ENCODE data around the gene ZNF605.

- TF ChIP-seq TAF1 (IDR thresholded peaks at IDR 0.05; ENCODE audit: low read depth) (no peak), EP300 (IDR thresholded peaks at IDR 0.05; ENCODE audit: borderline replicate concordance) (no peak), RAD21 (IDR thresholded peaks at IDR 0.05; ENCODE audit: low read depth) (no peak), EGR1 (IDR thresholded peaks at IDR 0.05) (no peak), FOXM1 (IDR thresholded peaks at IDR 0.05; ENCODE audit: borderline replicate concordance, low read depth) (no peak), MAX (IDR thresholded peaks at IDR 0.05) (no peak)
These were observed 10.3 kb downstream of the ZNF605 start for GRCh38 chr12:132945806-132946205.
